VCaP (cell line): ENCODE measurements around the gene GPR137B.

Experiments used
- H3K27ac ChIP-seq: fragments of 450-650 bp; 2 replicates; pipeline ENCODE4 v1.5.1; 2017
- CTCF ChIP-seq: fragments of 450-650 bp; conservative IDR thresholded peaks from 2 replicates; pipeline ENCODE4 v1.5.1; 2017; ENCODE audit warnings: mild to moderate bottlenecking, moderate library complexity

The GPR137B gene

GRCh38 chr1:236161230-236161629 lies 18.9 kb downstream of the GPR137B start:
- H3K27ac ChIP-seq: no peak overlapping the region
- no peak for TF ChIP-seq CTCF

- H3K27ac ChIP-seq: peak overlapping the region; percentile 72
These were observed 19.4 kb downstream of the GPR137B start for GRCh38 chr1:236161755-236162154.

- TF ChIP-seq CTCF: no peak
- peak overlapping the region; percentile 72 for H3K27ac ChIP-seq
These were observed 21.3 kb downstream of the GPR137B start for GRCh38 chr1:236163463-236164153.

GRCh38 chr1:236164273-236164672 lies 21.9 kb downstream of the GPR137B start:
- TF ChIP-seq CTCF: no peak
- H3K27ac ChIP-seq: peak overlapping the region; percentile 72

- no peak overlapping the region for H3K27ac ChIP-seq
- TF ChIP-seq CTCF: no peak
These were observed 23.1 kb downstream of the GPR137B start for GRCh38 chr1:236165238-236165981.

- TF ChIP-seq CTCF: no peak
- no peak overlapping the region for H3K27ac ChIP-seq
These were observed 23.7 kb downstream of the GPR137B start for GRCh38 chr1:236166041-236166440.

- no peak for TF ChIP-seq CTCF
- no peak overlapping the region for H3K27ac ChIP-seq
These were observed 24.8 kb downstream of the GPR137B start for GRCh38 chr1:236167154-236167553.

- no peak overlapping the region for H3K27ac ChIP-seq
- no peak for TF ChIP-seq CTCF
These were observed 25.2 kb downstream of the GPR137B start for GRCh38 chr1:236167578-236167977.
